Kidney epithelial cell (primary cell): ENCODE results near the gene TYW5. TPM values are rescaled to one million over a fixed set of nuclear protein-coding genes. Genes with fewer than 3 reads are reported as not detected.
A peak's percentile ranks its signal among the peaks of the same experiment; 100 is the strongest.

Experiments used
- DNase-seq: peaks from one replicate; pipeline ENCODE4 v3.0.0-alpha.2; 2010; ENCODE audit warnings: low read depth
- H3K27me3 ChIP-seq: 2 replicates; pipeline ENCODE4 v1.6.0; 2011; ENCODE audit warnings: low read length; ENCODE audit not compliant: control insufficient read depth, insufficient read depth
- H3K36me3 ChIP-seq: 2 replicates; pipeline ENCODE4 v1.5.1; 2011; ENCODE audit warnings: low read length; ENCODE audit not compliant: control insufficient read depth, insufficient read depth
- H3K4me3 ChIP-seq: 2 replicates; pipeline ENCODE4 v1.5.1; 2011; ENCODE audit warnings: low read depth, mild to moderate bottlenecking, control low read depth, low read length
- total RNA-seq: library from RNA; depleted of rRNA; stranded (reverse); fragments of >200 nt; gene quantifications from 2 replicates; pipeline ENCODE4 v1.2.3, GENCODE V29; 2015
- TF ChIP-seq, protein P1 (sequence below): IDR thresholded peaks from 2 replicates; pipeline ENCODE4 v1.5.1; 2011; ENCODE audit warnings: mild to moderate bottlenecking, moderate library complexity, low read length, control low read depth, inconsistent platforms; ENCODE audit not compliant: insufficient read depth, poor library complexity, severe bottlenecking

The TYW5 gene
- total RNA-seq, 1 donor from 2014 or later = 9.0 TPM

DNA sequence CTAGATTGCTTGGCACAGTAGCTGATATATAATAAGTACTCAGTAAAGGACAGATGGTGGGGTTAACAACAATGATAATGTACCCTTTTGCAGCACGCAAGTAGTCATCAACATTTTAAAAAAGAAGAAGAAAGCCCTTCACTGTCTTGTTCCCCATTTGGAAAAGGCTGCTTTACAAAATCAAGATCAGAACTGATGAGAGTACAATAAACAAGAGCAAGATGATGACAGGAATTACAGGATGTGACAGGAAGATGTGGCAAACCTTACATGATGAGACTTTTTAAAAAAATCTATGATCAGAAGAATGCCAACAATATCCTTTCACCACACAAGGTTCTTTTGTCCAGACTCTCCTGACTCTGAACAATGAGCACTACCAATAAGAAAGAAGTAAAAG is 9.1 kb downstream of the TYW5 start:
- Histone ChIP-seq H3K27me3 (no peaks in the 10 kb centered on the region), H3K4me3 (no peak overlapping the region), H3K36me3 (no peaks in the 10 kb centered on the region)
- TF ChIP-seq, protein P1, sequence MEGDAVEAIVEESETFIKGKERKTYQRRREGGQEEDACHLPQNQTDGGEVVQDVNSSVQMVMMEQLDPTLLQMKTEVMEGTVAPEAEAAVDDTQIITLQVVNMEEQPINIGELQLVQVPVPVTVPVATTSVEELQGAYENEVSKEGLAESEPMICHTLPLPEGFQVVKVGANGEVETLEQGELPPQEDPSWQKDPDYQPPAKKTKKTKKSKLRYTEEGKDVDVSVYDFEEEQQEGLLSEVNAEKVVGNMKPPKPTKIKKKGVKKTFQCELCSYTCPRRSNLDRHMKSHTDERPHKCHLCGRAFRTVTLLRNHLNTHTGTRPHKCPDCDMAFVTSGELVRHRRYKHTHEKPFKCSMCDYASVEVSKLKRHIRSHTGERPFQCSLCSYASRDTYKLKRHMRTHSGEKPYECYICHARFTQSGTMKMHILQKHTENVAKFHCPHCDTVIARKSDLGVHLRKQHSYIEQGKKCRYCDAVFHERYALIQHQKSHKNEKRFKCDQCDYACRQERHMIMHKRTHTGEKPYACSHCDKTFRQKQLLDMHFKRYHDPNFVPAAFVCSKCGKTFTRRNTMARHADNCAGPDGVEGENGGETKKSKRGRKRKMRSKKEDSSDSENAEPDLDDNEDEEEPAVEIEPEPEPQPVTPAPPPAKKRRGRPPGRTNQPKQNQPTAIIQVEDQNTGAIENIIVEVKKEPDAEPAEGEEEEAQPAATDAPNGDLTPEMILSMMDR = no peak
- DNase-seq = no peak

DNA sequence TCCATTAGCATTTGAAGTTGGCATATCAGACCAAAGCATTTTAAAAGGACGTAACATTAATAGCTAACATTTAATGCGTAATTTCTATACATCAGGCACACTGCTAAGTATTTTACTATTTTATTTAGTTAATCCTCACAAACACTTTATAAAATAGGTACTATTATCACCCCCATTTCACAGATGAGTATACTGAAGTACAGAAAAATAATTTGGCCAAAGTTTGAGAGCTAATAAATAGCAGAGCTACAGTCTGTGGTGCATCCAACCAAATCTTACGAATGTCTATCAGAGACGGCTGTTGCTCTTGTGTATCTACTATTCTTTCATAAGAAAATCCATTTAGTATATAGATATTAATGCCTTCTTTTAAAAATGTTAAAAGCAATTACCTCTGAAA is 11.9 kb downstream of the TYW5 start:
- H3K4me3 ChIP-seq = no peak overlapping the region
- no peaks in the 10 kb centered on the region for H3K36me3 ChIP-seq
- TF ChIP-seq, protein P1 = no peak
- H3K27me3 ChIP-seq = no peaks in the 10 kb centered on the region
- DNase-seq = no peak

DNA sequence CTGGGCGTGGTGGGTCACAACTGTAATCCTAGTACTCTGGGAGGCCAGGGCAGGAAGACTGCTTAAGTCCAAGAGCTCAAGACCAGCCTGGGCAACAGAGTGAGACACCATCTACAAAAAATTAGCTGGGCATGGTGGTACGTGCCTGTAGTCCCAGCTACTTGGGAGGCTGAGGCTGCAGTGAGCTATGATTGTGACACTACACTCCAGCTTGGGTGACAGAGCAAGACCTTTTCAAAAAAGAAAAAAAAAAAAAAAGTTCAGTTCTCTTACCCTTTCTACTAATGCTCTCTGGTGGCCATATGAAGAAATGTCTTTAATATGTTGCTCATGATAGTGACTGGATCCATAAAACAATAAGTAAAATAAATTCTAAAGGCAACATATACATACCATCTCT is 14.9 kb downstream of the TYW5 start:
- no peaks in the 10 kb centered on the region for H3K27me3 ChIP-seq

DNA sequence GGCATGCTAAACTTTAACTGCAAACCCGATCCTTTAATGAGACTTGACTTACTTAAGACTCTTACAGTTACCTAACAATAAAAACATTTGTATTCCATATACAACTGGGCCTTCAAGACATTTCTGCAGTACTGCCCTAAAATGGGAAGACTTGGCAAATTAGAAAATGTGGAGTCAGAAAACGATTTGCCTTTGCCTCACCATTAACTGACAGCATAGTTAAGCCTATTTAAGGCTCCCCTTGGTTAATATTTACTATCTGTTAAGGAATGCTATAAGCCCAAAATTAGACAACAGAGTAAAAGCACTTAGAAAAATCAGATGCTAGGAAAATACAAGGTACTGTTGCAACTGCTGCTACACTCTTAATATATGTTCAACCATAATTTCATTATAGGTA is 18.7 kb downstream of the TYW5 start:
- Histone ChIP-seq H3K36me3 (no peaks in the 10 kb centered on the region), H3K4me3 (no peak overlapping the region), H3K27me3 (no peaks in the 10 kb centered on the region)
- TF ChIP-seq, protein P1 = no peak
- DNase-seq = no peak

More for the DNA sequence above, 14.9 kb downstream of the TYW5 start:
- Histone ChIP-seq H3K4me3 (no peak overlapping the region), H3K36me3 (no peaks in the 10 kb centered on the region)
- DNase-seq = no peak
- TF ChIP-seq, protein P1 = peak; percentile 13

DNA sequence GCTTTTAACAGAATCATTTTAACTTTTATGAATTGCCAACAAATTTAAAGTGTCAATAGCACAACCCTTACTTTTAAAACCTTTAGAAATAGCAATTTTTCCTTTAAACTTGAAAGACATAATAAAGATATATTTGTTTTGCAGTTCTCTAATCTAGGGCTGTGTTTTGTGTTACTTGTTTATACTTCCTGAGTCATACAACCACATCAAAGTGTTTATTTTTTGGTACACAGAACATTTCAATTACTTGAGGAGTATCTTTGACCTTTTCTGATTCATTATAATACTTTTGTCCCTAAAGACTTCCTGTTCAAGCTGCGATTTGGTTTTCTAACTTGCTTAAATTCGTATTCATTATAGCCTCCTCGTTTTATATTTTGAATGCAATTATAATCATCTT is 21.8 kb downstream of the TYW5 start:
- no peak for DNase-seq
- H3K4me3 ChIP-seq = no peak overlapping the region
- no peaks in the 10 kb centered on the region for H3K36me3 ChIP-seq
- TF ChIP-seq, protein P1 = no peak
- H3K27me3 ChIP-seq = no peaks in the 10 kb centered on the region

DNA sequence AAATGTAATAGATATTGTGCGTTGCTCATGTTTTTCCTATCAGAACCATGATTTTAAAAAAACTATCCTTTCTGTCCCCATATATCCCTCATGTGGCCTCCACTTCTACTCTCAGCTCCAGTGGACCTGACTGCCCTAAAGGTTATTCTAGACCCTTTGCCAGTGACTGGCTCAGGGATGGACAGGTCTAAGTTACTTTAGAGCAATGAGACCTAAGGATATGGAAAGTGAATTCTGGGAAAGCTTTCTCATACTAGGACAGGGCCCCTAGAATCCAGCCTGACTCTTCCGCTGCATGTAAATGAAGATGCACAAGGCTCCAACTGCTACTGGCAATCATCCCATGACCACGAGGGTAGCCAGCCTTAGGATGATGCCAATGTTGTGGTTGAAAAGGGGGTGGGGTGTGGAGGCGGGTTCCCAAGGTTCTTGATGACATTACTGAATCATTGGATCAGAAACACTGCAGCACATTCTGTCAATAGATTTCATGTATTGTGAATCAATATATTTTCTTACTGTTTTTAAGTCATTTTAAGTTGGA is 22.9 kb downstream of the TYW5 start:
- H3K4me3 ChIP-seq = no peak overlapping the region
- H3K36me3 ChIP-seq = no peaks in the 10 kb centered on the region
- H3K27me3 ChIP-seq = no peaks in the 10 kb centered on the region
- TF ChIP-seq, protein P1 = no peak
- no peak for DNase-seq
